K562 (cell line): Measurements from ENCODE around the gene EME2. TPM values are rescaled to one million over a fixed set of nuclear protein-coding genes. Genes with fewer than 3 reads are reported as not detected.

Experiments used
- ATAC-seq: fragments of 200-7000 bp; cut with Tn5 transposase; 3 replicates; pipeline ENCODE4 v1.9.1; 2020; ENCODE audit warnings: moderate library complexity
- BruUV-seq: library from RNA; stranded (reverse); fragments of 400-500 nt; replicated peaks from 2 replicates; lab custom pipeline; 2021; lab: Mats Ljungman, UMichigan
- CTCF ChIA-PET: fragments of 300-600 bp; formaldehyde crosslinking; extraction: SDS; loops from one replicate; lab custom pipeline; 2021; ENCODE audit warnings: low intra/inter-chr PET ratio; lab: Yijun Ruan, JAX
- POLR2A ChIA-PET: fragments of 300-600, 350-650 bp; sonication (Branson Sonifier 250); formaldehyde crosslinking; extraction: SDS; loops from one replicate; lab custom pipeline; 2021; ENCODE audit warnings: antibody characterized with exemption, inconsistent platforms; lab: Yijun Ruan, JAX
- DNase-seq, 4 experiments: peaks; one replicate each; pipeline versions ENCODE4 v3.0.0 to v3.0.0-alpha.2; 2011 to 2018; ENCODE audit warnings: low spot score in 3 of 4, mixed read lengths in 3 of 4; ENCODE audit errors: extremely low read depth in 1 of 4
- FAIRE-seq: peaks from 2 replicates; lab custom pipeline; 2011; peaks lifted over from hg19 to GRCh38; lab: Jason Lieb, UNC
- H2AFZ ChIP-seq: 2 replicates; pipeline ENCODE4 v1.6.0; 2011; ENCODE audit warnings: low read depth, low read length, control low read depth, inconsistent platforms
- H3K27ac ChIP-seq: fragments of 200-600 bp; 3 replicates; pipeline ENCODE4 v1.8.0; 2011; ENCODE audit warnings: low read depth, mild to moderate bottlenecking, control low read depth, inconsistent platforms, low read length, moderate library complexity, mixed read lengths; ENCODE audit errors: extremely low read depth
- H3K27me3 ChIP-seq, 2 experiments: fragments of 300-600 bp in 1 of 2; 2 replicates in 1 of 2; 3 replicates in 1 of 2; pipeline versions ENCODE4 v1.6.0 to v1.8.0; 2011; ENCODE audit warnings: inconsistent platforms in 2 of 2, low read length in 2 of 2, mild to moderate bottlenecking in 1 of 2, mixed read lengths in 1 of 2, moderate library complexity in 1 of 2; ENCODE audit not compliant: control insufficient read depth in 2 of 2, insufficient read depth in 2 of 2
- H3K36me3 ChIP-seq: fragments of 300-600 bp; 3 replicates; pipeline ENCODE4 v1.8.0; 2011; ENCODE audit warnings: mild to moderate bottlenecking, low read length, inconsistent platforms; ENCODE audit not compliant: control insufficient read depth, insufficient read depth
- H3K4me1 ChIP-seq, 2 experiments: fragments of 200-600 bp in 1 of 2; replicated peaks in 1 of 2; 2 replicates in 1 of 2; 3 replicates in 1 of 2; pipeline versions ENCODE4 v1.5.1 to v1.8.0; 2011; ENCODE audit warnings: inconsistent platforms in 2 of 2, low read length in 2 of 2, mild to moderate bottlenecking in 1 of 2, mixed read lengths in 1 of 2, moderate library complexity in 1 of 2; ENCODE audit not compliant: control insufficient read depth in 2 of 2, insufficient read depth in 2 of 2
- H3K4me2 ChIP-seq: 2 replicates; pipeline ENCODE4 v1.6.1; 2011; ENCODE audit warnings: low read length, control low read depth, inconsistent platforms, mixed read lengths; ENCODE audit not compliant: insufficient read depth
- H3K4me3 ChIP-seq: fragments of 200-600 bp; sonication (generic), shearing (Covaris generic); 2 replicates; pipeline ENCODE4 v1.5.1; 2016; ENCODE audit warnings: control low read depth, inconsistent platforms
- H3K79me2 ChIP-seq: fragments of 200-600 bp; 3 replicates; pipeline ENCODE4 v1.8.0; 2011; ENCODE audit warnings: low read length, inconsistent platforms; ENCODE audit not compliant: control insufficient read depth, insufficient read depth
- H3K9ac ChIP-seq, 2 experiments: 2 replicates each; pipeline versions ENCODE4 v1.6.0 to v1.6.1; 2011; ENCODE audit warnings: low read depth in 2 of 2, low read length in 2 of 2, control low read depth in 1 of 2, inconsistent platforms in 1 of 2, mild to moderate bottlenecking in 1 of 2, mixed read lengths in 1 of 2; ENCODE audit not compliant: insufficient read depth in 1 of 2
- H3K9me1 ChIP-seq: one replicate; pipeline ENCODE4 v1.6.0; 2011; ENCODE audit warnings: inconsistent platforms, mild to moderate bottlenecking, low read length, moderate library complexity; ENCODE audit not compliant: control insufficient read depth, insufficient read depth
- H3K9me3 ChIP-seq: replicated peaks from 2 replicates; pipeline ENCODE4 v1.5.1; 2011; ENCODE audit warnings: low read depth, low read length, inconsistent platforms; ENCODE audit not compliant: control insufficient read depth, insufficient read depth
- H4K20me1 ChIP-seq: replicated peaks from 2 replicates; pipeline ENCODE4 v1.6.1; 2011; ENCODE audit warnings: low read length, inconsistent platforms, mixed read lengths; ENCODE audit not compliant: control insufficient read depth, insufficient read depth
- ATF7 ChIP-seq: fragments of 450-650 bp; IDR thresholded peaks from 2 replicates; pipeline ENCODE4 v1.7.1; 2014; ENCODE audit warnings: mild to moderate bottlenecking, moderate library complexity
- CC2D1A ChIP-seq: fragments of 450-650 bp; IDR thresholded peaks from 2 replicates; pipeline ENCODE4 v1.6.1; 2017; ENCODE audit warnings: mild to moderate bottlenecking
- CXXC5 ChIP-seq: fragments of 250-450 bp; sonication (Bioruptor Pico); IDR thresholded peaks from 2 replicates; pipeline ENCODE4 v1.8.0; 2022; ENCODE audit warnings: inconsistent platforms, mild to moderate bottlenecking, moderate library complexity
- GATA2 ChIP-seq: sonication (generic); formaldehyde crosslinking; IDR thresholded peaks from 2 replicates; pipeline ENCODE4 v1.4.0; 2020; ENCODE audit warnings: mild to moderate bottlenecking, missing genetic modification reagents
- KLF16 ChIP-seq: IDR thresholded peaks from 2 replicates; pipeline ENCODE4 v1.6.1; 2016; ENCODE audit warnings: antibody characterized with exemption
- MEIS2 ChIP-seq: fragments of 450-650 bp; IDR thresholded peaks from 2 replicates; pipeline ENCODE4 v1.6.1; 2014; ENCODE audit warnings: mild to moderate bottlenecking; ENCODE audit not compliant: partially characterized antibody
- MXI1 ChIP-seq: IDR thresholded peaks from 2 replicates; pipeline ENCODE4 v1.6.1; 2011; ENCODE audit warnings: low read depth, mild to moderate bottlenecking, improper control_type of control experiment, low read length
- MYNN ChIP-seq, 2 experiments: sonication (generic); formaldehyde crosslinking in 1 of 2; IDR thresholded peaks; 2 replicates each; pipeline versions ENCODE4 v1.5.0 to v1.6.1; 2016 to 2020; ENCODE audit warnings: antibody characterized with exemption in 1 of 2, missing genetic modification reagents in 1 of 2
- NFIC ChIP-seq: fragments of 450-650 bp; IDR thresholded peaks from 2 replicates; pipeline ENCODE4 v1.6.1; 2017; ENCODE audit warnings: mild to moderate bottlenecking, inconsistent platforms
- RHOXF2B ChIP-seq: fragments of 250-450 bp; sonication (Bioruptor Pico); conservative IDR thresholded peaks from 2 replicates; pipeline ENCODE4 v1.5.1; 2021
- SIN3A ChIP-seq, 2 experiments: fragments of 150-350 bp in 1 of 2; IDR thresholded peaks; 2 replicates each; pipeline ENCODE4 v1.6.1; 2011 to 2016; ENCODE audit warnings: borderline replicate concordance in 2 of 2, low read depth in 2 of 2, low read length in 2 of 2, mild to moderate bottlenecking in 2 of 2, moderate library complexity in 2 of 2; ENCODE audit not compliant: control insufficient read depth in 1 of 2
- U2AF1 ChIP-seq: fragments of 200-400 bp; formaldehyde crosslinking; optimal IDR thresholded peaks from 2 replicates; pipeline ENCODE3; 2017; ENCODE audit warnings: mild to moderate bottlenecking, low read depth, low read length, moderate library complexity
- ZBTB1 ChIP-seq: sonication (generic); formaldehyde crosslinking; IDR thresholded peaks from 2 replicates; pipeline ENCODE4 v1.8.1; 2023; ENCODE audit warnings: missing genetic modification reagents, low read depth, mild to moderate bottlenecking, borderline replicate concordance
- ZFP36 ChIP-seq: fragments of 150-350 bp; IDR thresholded peaks from 2 replicates; pipeline ENCODE4 v1.6.1; 2018; ENCODE audit warnings: low read length, low read depth; ENCODE audit not compliant: partially characterized antibody
- ZFP91 ChIP-seq: sonication (generic); formaldehyde crosslinking; IDR thresholded peaks from 2 replicates; pipeline ENCODE4 v1.8.0; 2022; ENCODE audit warnings: mild to moderate bottlenecking, missing genetic modification reagents
- ZNF217 ChIP-seq: sonication (generic); formaldehyde crosslinking; IDR thresholded peaks from 2 replicates; pipeline ENCODE4 v1.8.0; 2022; ENCODE audit warnings: mild to moderate bottlenecking, missing genetic modification reagents
- ZNF592 ChIP-seq: fragments of 450-650 bp; IDR thresholded peaks from 2 replicates; pipeline ENCODE4 v1.6.1; 2017; ENCODE audit warnings: antibody characterized with exemption, mild to moderate bottlenecking
- WGBS: fragments of 100-300 bp; shearing (Covaris generic); methylation state at CpG from one replicate; pipeline ENCODE4 v1.1.6; 2016; ENCODE audit warnings: low coverage, mixed read lengths; ENCODE audit not compliant: insufficient coverage; ENCODE audit errors: missing lambda C conversion rate; 5-methylcytosine and 5-hydroxymethylcytosine counted together
- in situ Hi-C: fragments of 300-500 bp; cut with MboI; formaldehyde crosslinking; loops from 4 replicates; pipeline ENCODE4 v1.15.0; 2018; ENCODE audit warnings: inconsistent platforms, mixed read lengths
- intact Hi-C: fragments of 100-400 bp; cut with micrococcal nuclease; formaldehyde crosslinking; loops from 2 replicates; pipeline ENCODE4 v1.14.2; 2022
- polyA plus RNA-seq, 8 experiments: library from polyadenylated mRNA; depleted of rRNA in 4 of 8; stranded (reverse) in 5 of 8; unstranded in 3 of 8; fragments of >200 nt; fragmentation: Nextera tagmentation in 2 of 8; fragmentation: Illumina TruSeq in 1 of 8; extraction: Ambion mirVana in 2 of 8; extraction: Trizol in 1 of 8; gene quantifications; 2 replicates each; pipeline versions ENCODE4 v1.2.1 to v1.2.3, GENCODE V29; 2011 to 2014; ENCODE audit warnings: inconsistent platforms in 1 of 8, missing spikeins in 1 of 8
- total RNA-seq, 7 experiments: library from RNA; depleted of rRNA in 6 of 7; stranded (reverse); fragments of >200 nt in 6 of 7; fragmentation: Illumina TruSeq in 2 of 7; extraction: Trizol in 2 of 7; gene quantifications; 2 replicates each; pipeline versions ENCODE4 v1.2.1 to v1.2.3, GENCODE V29; 2011 to 2021; ENCODE audit warnings: low replicate concordance in 1 of 7

EME2 gene
- total and polyA plus RNA-seq, 9 of the 15 experiments (the other 6 are each of a cell fraction or from before 2014, with no cell fraction given), result 0.35 to 19.9 (median 3.5) TPM

GRCh38 chr16:1812732-1813163 lies 40.1 kb downstream of the EME2 start:
- H3K4me1 ChIP-seq, result peaks cover 0 to 35% of the 10 kb centered on the region in 2 experiments; a peak in 3 of 5 replicates
- 20% methylated on average over 17 of the region's 17 CpGs for WGBS
- ChIA-PET CTCF (interaction anchor here (0.5 to 1.7 kb wide), 7 partner anchors 39 to 706 kb away, joined by 3 to 27 read pairs (median 4); partner anchors contain the start of genes CASKIN1 and MSRB1), POLR2A (interaction anchor here (0.6 to 1.6 kb wide), 7 partner anchors 8 to 152 kb away, joined by 3 to 8 read pairs (median 3); partner anchors contain the start of genes NUBP2, RPS2 and SPSB3)
- peaks cover 7% of the 10 kb centered on the region; the same call in 1 of the 3 replicates for H3K36me3 ChIP-seq
- no peaks in the 10 kb centered on the region for H3K27me3 ChIP-seq
- no peaks in the 10 kb centered on the region for H3K9me1 ChIP-seq
- no peaks in the 10 kb centered on the region for H3K79me2 ChIP-seq
- peak; percentile 75 to 82 (median 80) for DNase-seq
- BruUV-seq, result no TSS peak
- no peaks in the 10 kb centered on the region for H3K9me3 ChIP-seq
- peak; percentile 92 for ATAC-seq
- intact Hi-C loops (no loop called here), in situ Hi-C loops (no loop called here)
- peak; percentile 93 for FAIRE-seq
- H2AFZ ChIP-seq, result peak overlapping the region; percentile 54
- peak overlapping the region; percentile 2; the same call in 1 of the 2 replicates for H3K4me2 ChIP-seq
- no peak overlapping the region for H3K27ac ChIP-seq
- H4K20me1 ChIP-seq, result no peaks in the 10 kb centered on the region; the same call in 1 of the 2 replicates
- H3K4me3 ChIP-seq, result no peak overlapping the region
- H3K9ac ChIP-seq, result peak overlapping the region in 1 of 2 experiments; percentile 3; a peak in 1 of 4 replicates
- TF ChIP-seq ZFP36 (peak; percentile 6), ZNF592 (0 out of 2 replicates have a peak, but pooled peaks have one; percentile 31), MEIS2 (peak; percentile 30), ZBTB1 (no peak), RHOXF2B (no peak), MXI1 (peak; percentile 42; the same call in 1 of the 2 replicates), KLF16 (0 out of 2 replicates have a peak, but pooled peaks have one; percentile 34), ATF7 (peak; percentile 20; the same call in 1 of the 2 replicates), CXXC5 (0 out of 2 replicates have a peak, but pooled peaks have one; percentile 17), U2AF1 (no peak), GATA2 (no peak), NFIC (peak; percentile 41), MYNN (IDR thresholded peaks at IDR 0.05) (peak; percentile 38; the same call in 1 of the 2 replicates), MYNN (CRISPR knock-in tag; IDR thresholded peaks at IDR 0.05) (no peak), ZFP91 (CRISPR knock-in tag) (no peak), SIN3A (IDR thresholded peaks at IDR 0.05; ENCODE audit: borderline replicate concordance in 2 of 2, control insufficient read depth in 1 of 2, low read depth in 2 of 2, low read length in 2 of 2) (peak; percentile 35 to 77; a peak in 2 of 4 replicates), CC2D1A (peak; percentile 75), ZNF217 (CRISPR knock-in tag) (no peak)
